ENCODE data around the gene MAP4K4. TPM values are rescaled to one million over a fixed set of nuclear protein-coding genes. Genes with fewer than 3 reads are reported as not detected.

The MAP4K4 gene
- total and polyA plus RNA-seq, 2 of the 13 experiments (the other 11 are each of a cell fraction or from before 2014, with no cell fraction given) = 105 to 264 TPM

DNA sequence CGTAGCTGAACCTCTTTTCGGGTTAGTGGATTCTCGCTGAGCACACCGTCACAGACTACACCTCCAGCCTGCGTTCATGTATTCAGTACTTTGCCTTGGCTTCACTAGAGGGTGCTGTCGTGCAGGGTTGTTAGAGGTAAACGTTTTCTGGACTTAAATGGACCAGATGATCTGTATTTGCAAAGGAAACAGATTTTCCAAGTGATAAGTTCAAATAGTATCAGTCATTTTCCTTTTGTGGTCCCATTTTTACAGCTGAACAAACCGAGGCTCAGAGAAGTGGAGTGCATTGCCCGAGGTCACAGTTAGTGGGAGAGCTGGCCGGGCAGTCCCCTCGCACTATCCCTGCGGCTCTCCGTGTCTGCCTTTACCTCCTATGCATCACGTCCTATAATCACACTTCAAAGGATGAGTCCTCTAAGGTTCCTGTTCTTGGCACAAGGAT, 125.9 kb downstream of the MAP4K4 start (continued):
- TF ChIP-seq RNF2 (conservative IDR thresholded peaks at IDR 0.05; ENCODE audit: low read depth) (no peak), ZNF746 (CRISPR knock-in tag; IDR thresholded peaks at IDR 0.05) (no peak), GZF1 (CRISPR knock-in tag; IDR thresholded peaks at IDR 0.05) (no peak), ZSCAN20 (CRISPR knock-in tag; IDR thresholded peaks at IDR 0.05; ENCODE audit: borderline replicate concordance) (no peak), FOXM1 (CRISPR knock-in tag; IDR thresholded peaks at IDR 0.05) (no peak), SMAD3 (CRISPR knock-in tag; IDR thresholded peaks at IDR 0.05) (no peak), CBFB (CRISPR knock-in tag; IDR thresholded peaks at IDR 0.05) (no peak), SNAPC5 (CRISPR knock-in tag; IDR thresholded peaks at IDR 0.05; ENCODE audit: borderline replicate concordance) (no peak), JARID2 (CRISPR knock-in tag; IDR thresholded peaks at IDR 0.05; ENCODE audit: insufficient replicate concordance) (no peak), ONECUT2 (CRISPR knock-in tag; IDR thresholded peaks at IDR 0.05) (no peak), ZNF563 (CRISPR knock-in tag; IDR thresholded peaks at IDR 0.05) (no peak), MED1 (CRISPR knock-in tag; IDR thresholded peaks at IDR 0.05) (no peak; the same call in 1 of the 2 replicates), ESRRA (CRISPR knock-in tag; IDR thresholded peaks at IDR 0.05; ENCODE audit: low read depth) (no peak), CBX1 (IDR thresholded peaks at IDR 0.05; ENCODE audit: low read depth) (no peak), MIER2 (CRISPR knock-in tag; IDR thresholded peaks at IDR 0.05) (no peak), PAWR (CRISPR knock-in tag; IDR thresholded peaks at IDR 0.05; ENCODE audit: borderline replicate concordance) (no peak), ZNF275 (CRISPR knock-in tag; IDR thresholded peaks at IDR 0.05; ENCODE audit: borderline replicate concordance) (no peak), EP300 (IDR thresholded peaks at IDR 0.05; ENCODE audit: low read depth in 2 of 2, low read length in 2 of 2) (no peak), EP300 (CRISPR knock-in tag; IDR thresholded peaks at IDR 0.05; ENCODE audit: borderline replicate concordance) (no peak), ZC3H4 (CRISPR knock-in tag; IDR thresholded peaks at IDR 0.05; ENCODE audit: borderline replicate concordance) (no peak), RARA (CRISPR knock-in tag; IDR thresholded peaks at IDR 0.05) (no peak), ZNF766 (CRISPR knock-in tag; IDR thresholded peaks at IDR 0.05; ENCODE audit: borderline replicate concordance) (no peak), ZFP36 (IDR thresholded peaks at IDR 0.05; ENCODE audit: borderline replicate concordance, low read depth, low read length, partially characterized antibody) (no peak), ELF3 (CRISPR knock-in tag; IDR thresholded peaks at IDR 0.05) (no peak), TCF12 (IDR thresholded peaks at IDR 0.05) (no peak), TCF12 (CRISPR knock-in tag; IDR thresholded peaks at IDR 0.05) (no peak)
- TF ChIP-seq, protein P1, sequence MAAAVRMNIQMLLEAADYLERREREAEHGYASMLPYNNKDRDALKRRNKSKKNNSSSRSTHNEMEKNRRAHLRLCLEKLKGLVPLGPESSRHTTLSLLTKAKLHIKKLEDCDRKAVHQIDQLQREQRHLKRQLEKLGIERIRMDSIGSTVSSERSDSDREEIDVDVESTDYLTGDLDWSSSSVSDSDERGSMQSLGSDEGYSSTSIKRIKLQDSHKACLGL (CRISPR knock-in tag; IDR thresholded peaks at IDR 0.05) = no peak
- TF ChIP-seq, protein P2, sequence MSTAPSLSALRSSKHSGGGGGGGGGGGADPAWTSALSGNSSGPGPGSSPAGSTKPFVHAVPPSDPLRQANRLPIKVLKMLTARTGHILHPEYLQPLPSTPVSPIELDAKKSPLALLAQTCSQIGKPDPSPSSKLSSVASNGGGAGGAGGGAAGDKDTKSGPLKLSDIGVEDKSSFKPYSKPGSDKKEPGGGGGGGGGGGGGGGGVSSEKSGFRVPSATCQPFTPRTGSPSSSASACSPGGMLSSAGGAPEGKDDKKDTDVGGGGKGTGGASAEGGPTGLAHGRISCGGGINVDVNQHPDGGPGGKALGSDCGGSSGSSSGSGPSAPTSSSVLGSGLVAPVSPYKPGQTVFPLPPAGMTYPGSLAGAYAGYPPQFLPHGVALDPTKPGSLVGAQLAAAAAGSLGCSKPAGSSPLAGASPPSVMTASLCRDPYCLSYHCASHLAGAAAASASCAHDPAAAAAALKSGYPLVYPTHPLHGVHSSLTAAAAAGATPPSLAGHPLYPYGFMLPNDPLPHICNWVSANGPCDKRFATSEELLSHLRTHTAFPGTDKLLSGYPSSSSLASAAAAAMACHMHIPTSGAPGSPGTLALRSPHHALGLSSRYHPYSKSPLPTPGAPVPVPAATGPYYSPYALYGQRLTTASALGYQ (CRISPR knock-in tag; IDR thresholded peaks at IDR 0.05) = no peak
- TF ChIP-seq, protein P3, sequence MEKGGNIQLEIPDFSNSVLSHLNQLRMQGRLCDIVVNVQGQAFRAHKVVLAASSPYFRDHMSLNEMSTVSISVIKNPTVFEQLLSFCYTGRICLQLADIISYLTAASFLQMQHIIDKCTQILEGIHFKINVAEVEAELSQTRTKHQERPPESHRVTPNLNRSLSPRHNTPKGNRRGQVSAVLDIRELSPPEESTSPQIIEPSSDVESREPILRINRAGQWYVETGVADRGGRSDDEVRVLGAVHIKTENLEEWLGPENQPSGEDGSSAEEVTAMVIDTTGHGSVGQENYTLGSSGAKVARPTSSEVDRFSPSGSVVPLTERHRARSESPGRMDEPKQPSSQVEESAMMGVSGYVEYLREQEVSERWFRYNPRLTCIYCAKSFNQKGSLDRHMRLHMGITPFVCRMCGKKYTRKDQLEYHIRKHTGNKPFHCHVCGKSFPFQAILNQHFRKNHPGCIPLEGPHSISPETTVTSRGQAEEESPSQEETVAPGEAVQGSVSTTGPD (CRISPR knock-in tag; IDR thresholded peaks at IDR 0.05) = no peak
